HG03460 (cell line): Measurements from ENCODE around the gene ZNF277.
A peak's percentile ranks its signal among the peaks of the same experiment; 100 is the strongest.
"Not testable (repeated sequence)": the region's sequence is repeated elsewhere in the genome, so short reads cannot be mapped to it uniquely, and the experiment has no call there.

Source experiments
- ATAC-seq: cut with Tn5 transposase; IDR thresholded peaks from one replicate; pipeline ENCODE4 v1.9.1; 2021; ENCODE audit not compliant: unreplicated experiment

The ZNF277 gene

DNA sequence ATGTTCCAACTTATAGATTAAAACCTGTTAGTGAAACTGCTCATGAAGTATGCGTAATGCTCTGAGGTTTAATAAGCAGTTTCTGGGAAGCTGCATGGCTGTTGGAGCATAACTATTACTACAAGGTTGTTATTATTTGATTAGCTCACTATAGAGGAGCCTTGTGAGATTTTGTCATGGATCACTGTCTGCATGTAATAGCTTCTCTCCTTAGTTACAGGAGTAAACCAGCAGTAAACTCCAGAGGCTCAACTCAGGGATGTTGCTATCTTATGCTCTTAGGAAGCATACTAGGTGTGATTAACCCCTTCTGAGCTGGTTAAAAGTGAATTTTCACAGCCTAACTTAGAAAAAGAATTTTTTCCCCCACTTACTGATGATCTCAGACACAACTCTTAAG, 180.1 kb downstream of the ZNF277 start:
- no peak for ATAC-seq

DNA sequence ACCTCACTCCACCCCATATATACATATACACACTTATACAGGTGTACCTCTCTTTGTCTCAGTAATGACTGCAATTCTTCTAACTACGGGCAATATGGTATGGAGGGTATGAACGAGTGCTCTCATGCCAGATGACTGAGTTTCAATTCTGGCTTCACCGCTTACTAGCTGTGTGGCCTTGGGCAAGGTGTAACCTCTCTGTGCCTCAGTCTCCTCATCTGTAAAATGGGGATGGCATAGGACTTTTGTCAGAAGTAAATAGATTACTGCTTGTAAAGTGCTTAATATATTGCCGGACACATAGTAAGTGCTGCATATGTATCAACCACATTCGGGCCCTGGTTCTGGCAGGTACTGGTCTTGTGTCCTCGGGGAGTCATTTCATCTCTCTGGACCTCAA, 183.7 kb downstream of the ZNF277 start:
- ATAC-seq, result no peak

DNA sequence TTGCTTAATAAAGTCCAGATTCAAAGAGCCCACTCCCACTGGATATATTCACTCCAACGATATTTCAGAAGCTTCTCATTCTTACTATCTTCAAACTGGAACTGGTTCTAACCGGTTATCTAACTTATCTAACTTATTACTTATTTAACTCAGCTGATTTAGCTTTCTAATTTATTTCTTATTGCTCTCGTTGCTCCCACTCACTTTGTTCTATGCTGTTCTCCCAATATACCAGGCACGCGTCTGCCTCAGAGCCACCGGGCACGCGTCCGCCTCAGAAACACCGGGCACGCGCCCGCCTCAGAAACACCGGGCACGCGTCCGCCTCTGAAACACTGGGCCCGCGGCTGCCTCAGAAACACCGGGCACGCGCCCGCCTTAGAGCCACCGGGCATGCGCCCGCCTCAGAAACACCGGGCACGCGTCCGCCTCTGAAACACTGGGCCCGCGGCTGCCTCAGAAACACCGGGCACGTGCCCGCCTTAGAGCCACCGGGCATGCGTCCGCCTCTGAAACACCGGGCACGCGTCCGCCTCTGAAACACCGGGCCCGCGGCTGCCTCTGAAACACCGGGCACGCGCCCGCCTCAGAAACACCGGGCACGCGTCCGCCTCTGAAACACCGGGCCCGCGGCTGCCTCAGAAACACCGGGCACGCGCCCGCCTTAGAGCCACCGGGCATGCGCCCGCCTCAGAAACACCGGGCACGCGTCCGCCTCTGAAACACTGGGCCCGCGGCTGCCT, 184.8 kb downstream of the ZNF277 start:
- not testable (repeated sequence) for ATAC-seq

DNA sequence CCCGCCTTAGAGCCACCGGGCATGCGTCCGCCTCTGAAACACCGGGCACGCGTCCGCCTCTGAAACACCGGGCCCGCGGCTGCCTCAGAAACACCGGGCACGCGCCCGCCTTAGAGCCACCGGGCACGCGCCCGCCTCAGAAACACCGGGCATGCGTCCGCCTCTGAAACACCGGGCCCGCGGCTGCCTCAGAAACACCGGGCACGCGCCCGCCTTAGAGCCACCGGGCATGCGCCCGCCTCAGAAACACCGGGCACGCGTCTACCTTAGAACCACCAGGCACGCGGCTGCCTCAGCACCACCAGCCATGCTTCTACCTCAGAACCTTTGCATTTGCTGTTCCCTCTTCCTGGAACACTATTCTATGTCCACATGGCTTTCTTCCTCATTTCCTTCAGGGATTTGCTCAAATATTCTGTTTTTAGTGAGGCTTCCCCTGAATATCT, 185.4 kb downstream of the ZNF277 start:
- peak; percentile 67 for ATAC-seq
